Activated CD4-positive, alpha-beta T cell treated with anti-CD3 and anti-CD28 coated beads for 48 hours (primary cell): ENCODE data around the gene ZDHHC8.
A peak's percentile ranks its signal among the peaks of the same experiment; 100 is the strongest.

Source experiments
- DNase-seq: peaks from one replicate; pipeline ENCODE4 v3.0.0-alpha.2; 2020

The ZDHHC8 gene

GRCh38 chr22:20130319-20130718 lies 1.3 kb upstream of the ZDHHC8 start:
- DNase-seq: no peak

DNA sequence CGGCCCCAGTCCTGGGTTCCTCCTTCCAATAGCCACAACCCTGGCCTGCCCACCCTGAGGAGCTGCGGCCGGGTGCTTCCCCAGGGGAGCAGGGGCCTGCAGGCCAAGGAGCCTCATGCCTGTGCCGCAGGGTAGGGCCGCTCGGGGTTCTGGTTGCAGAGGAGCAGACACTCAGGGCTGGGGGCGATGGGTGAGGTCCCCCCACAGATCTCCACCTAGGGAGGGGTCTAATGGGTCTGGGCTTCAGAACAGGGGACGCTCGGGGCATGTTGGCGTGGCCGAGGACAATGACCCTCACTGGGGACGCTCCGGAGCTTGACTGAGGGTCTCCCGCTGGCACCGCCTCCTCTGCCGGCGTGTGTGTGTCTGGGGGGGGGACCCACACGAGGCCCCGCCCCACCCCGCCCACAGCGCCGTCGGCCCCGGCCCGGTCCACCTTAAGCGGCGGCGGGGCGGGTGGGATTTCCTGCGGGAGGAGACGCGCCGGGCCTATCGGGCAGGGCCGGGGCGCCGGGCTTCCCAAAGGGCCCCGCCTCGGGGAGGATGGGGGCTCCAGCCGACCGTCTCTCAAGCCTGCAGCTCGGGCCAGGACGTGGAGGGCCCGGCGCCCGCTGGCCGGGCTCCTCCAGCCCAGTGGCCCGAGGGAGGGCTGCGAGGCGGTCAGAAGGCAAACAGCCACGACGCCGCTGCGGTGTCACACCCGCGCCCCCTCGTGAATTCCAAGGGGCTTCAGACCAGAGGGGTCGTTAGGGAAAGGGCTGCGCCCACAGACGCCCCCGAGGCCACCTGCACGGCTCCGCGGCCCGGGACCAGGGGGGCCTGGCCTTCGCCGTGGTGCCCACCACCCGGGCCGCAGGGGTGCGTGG lies 640 bp upstream of the ZDHHC8 start:
- peak; percentile 79 for DNase-seq

GRCh38 chr22:20131859-20132685 lies 468 bp downstream of the ZDHHC8 start:
- no peak for DNase-seq

- DNase-seq: no peak
Measured at GRCh38 chr22:20132686-20133246, 1.2 kb downstream of the ZDHHC8 start.

DNA sequence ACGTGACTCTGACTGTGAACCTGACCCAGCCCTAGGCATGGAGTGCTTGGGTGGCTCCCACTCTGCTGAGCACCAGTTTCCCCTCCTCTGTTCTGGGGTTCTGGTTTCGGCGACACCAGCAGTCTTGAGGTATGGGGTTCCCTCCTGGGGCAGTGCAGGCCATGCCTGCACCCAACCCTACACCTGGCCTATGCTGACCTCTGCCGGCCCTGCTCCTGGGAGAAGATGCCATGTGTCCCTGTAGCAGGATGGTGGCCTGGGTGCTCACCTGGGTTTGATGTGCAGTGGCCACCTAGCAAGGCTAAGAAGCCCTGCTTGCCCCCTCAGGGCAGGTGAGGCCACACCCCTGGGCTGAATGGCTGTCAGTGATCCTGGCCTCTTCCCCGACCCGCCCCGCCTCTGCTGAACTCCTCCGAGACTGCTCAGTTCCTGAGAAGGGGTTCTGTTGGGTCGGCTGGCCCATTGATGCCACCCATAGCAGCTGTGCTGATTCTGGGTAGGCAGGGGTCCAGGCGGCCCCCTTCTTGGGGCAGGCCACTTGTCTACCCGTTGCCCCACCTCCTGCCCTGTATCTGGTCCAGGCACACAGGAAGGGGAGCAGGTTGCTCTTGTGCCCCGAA lies 2.4 kb downstream of the ZDHHC8 start:
- DNase-seq: no peak

GRCh38 chr22:20135265-20135664 lies 3.7 kb downstream of the ZDHHC8 start:
- DNase-seq: no peak

- no peak for DNase-seq
Measured at GRCh38 chr22:20135806-20136602, 4.4 kb downstream of the ZDHHC8 start.

- no peak for DNase-seq
Measured at GRCh38 chr22:20136603-20136873, 4.9 kb downstream of the ZDHHC8 start.

DNA sequence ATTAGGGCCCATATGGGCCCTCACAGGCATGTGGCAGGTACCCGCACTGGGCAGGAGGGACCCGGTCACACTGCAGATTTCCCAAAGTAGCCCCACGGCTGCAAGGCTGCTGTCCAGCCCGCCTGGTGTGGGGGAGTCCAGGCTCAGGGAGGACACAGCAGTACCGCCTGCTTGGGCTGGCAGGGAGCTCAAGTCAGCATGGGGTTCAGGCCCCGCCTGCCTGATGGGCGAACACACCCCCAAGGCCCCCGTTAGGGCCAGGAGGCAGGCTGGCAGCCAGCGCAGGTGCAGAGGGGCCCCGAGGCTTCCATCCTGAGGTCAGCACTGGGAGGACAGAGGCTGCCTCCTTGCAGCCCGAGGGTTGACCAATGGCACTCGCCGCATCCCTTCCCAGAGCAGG lies 5.5 kb downstream of the ZDHHC8 start:
- no peak for DNase-seq

- no peak for DNase-seq
Measured at GRCh38 chr22:20137671-20138416, 6.2 kb downstream of the ZDHHC8 start.

DNA sequence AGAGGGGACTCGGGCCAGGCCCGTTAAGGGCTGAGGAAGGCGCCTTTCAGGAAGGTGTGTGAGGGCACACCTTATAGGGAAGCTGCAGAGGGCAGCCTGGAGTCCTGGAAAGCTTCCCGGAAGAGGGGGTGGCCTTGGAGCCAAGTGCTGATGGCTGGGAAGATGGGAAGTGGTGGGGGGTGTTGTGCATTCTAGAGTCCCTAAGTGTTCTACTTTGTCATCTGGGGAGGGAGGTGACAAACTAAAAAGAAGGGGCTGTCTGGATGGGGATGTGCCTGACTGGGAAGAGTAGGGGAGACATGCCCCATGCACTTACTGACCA lies 6.8 kb downstream of the ZDHHC8 start:
- DNase-seq: no peak

DNA sequence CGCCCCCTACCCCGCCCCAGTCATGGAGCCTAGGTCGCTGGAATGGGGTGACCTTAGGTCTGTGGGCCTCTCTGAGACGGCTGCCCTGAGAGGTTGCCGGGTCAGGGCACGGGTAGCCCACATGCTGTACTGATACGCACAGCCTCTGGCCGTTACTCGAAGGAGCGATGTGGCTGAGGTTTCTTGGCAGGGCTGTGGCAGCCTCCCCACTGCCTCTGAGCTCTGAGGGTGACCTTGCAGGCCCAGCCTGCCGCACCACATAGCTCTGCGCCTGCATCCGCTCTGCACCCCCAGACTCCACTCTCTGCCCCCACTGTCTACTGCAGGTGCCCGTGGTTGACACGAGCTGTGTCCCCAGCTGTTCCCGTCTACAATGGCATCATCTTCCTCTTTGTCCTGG lies 7.3 kb downstream of the ZDHHC8 start:
- DNase-seq: no peak

GRCh38 chr22:20139391-20140106 lies 7.9 kb downstream of the ZDHHC8 start:
- DNase-seq: no peak

GRCh38 chr22:20140107-20140445 lies 8.5 kb downstream of the ZDHHC8 start:
- DNase-seq: no peak

- DNase-seq: no peak
Measured at GRCh38 chr22:20140521-20140964, 8.9 kb downstream of the ZDHHC8 start.

GRCh38 chr22:20141186-20142077 lies 9.8 kb downstream of the ZDHHC8 start:
- no peak for DNase-seq

- DNase-seq: no peak
Measured at GRCh38 chr22:20142711-20143621, 11.4 kb downstream of the ZDHHC8 start.

DNA sequence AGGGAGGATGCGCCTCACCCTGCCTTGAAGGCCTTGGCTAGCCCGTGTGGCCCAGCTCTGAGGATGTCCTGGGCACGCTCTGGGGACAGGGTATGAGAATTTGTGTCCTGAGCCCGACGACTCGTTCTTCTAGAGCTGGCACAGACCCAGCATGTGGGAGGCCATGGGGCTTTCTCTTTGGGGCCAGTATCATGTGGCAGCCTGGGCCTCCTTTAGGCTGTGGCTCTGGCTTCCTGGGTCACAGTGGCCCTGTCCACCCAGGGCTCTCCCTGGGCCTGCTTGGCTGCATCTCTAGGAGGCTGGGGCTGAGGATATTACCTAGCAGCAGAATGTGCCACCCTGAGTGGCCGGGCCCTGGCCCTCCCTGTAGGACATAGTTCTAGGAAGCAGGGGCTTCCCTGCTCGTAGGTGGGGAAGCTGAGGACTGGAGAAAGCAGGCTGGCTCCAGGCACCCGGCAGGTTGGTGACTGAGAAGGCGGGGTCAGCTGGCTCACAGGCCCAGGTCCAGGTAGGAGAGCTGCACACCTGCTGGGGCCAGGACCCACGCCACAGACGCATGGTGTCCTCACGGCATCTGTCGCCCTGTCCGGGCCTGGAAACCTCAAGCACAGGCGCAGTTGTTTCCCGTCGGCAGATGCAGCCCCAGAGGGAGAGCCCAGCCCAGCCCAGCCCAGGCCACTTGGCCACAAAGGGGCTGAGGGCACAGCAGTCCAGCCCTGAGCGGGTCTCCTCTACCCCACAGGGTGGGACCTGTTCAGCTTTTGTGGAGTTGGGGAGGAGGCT lies 12.5 kb downstream of the ZDHHC8 start:
- no peak for DNase-seq
